HG03575 (cell line): ENCODE data around the gene RTP4.
"Not testable (repeated sequence)": the region's sequence is repeated elsewhere in the genome, so short reads cannot be mapped to it uniquely, and the experiment has no call there.

Experiments
- ATAC-seq: cut with Tn5 transposase; IDR thresholded peaks from one replicate; pipeline ENCODE4 v1.9.1; 2021; ENCODE audit not compliant: unreplicated experiment, insufficient number of reproducible peaks, low FRiP score; ENCODE audit errors: extremely low read depth

Gene RTP4

GRCh38 chr3:187361835-187362234 lies 6.3 kb upstream of the RTP4 start:
- no peak for ATAC-seq

- no peak for ATAC-seq
These were observed 553 bp upstream of the RTP4 start for GRCh38 chr3:187367561-187368103.

GRCh38 chr3:187369089-187369447 lies 883 bp downstream of the RTP4 start:
- no peak for ATAC-seq

GRCh38 chr3:187370051-187370450 lies 1.9 kb downstream of the RTP4 start:
- ATAC-seq = no peak

- ATAC-seq = no peak
These were observed 7.4 kb downstream of the RTP4 start for GRCh38 chr3:187375581-187375980.

GRCh38 chr3:187377842-187378241 lies 9.7 kb downstream of the RTP4 start:
- ATAC-seq = no peak

- no peak for ATAC-seq
These were observed 14.5 kb downstream of the RTP4 start for GRCh38 chr3:187382609-187383151.

- ATAC-seq = no peak
These were observed 15.1 kb downstream of the RTP4 start for GRCh38 chr3:187383246-187383645.

- no peak for ATAC-seq
These were observed 17.1 kb downstream of the RTP4 start for GRCh38 chr3:187385296-187385695.

- ATAC-seq = no peak
These were observed 28.5 kb downstream of the RTP4 start for GRCh38 chr3:187396661-187397060.

GRCh38 chr3:187398955-187399354 lies 30.8 kb downstream of the RTP4 start:
- ATAC-seq = no peak

- ATAC-seq = no peak
These were observed 32.6 kb downstream of the RTP4 start for GRCh38 chr3:187400756-187401155.

- ATAC-seq = no peak
These were observed 33.7 kb downstream of the RTP4 start for GRCh38 chr3:187401856-187402255.

- ATAC-seq = no peak
These were observed 35.6 kb downstream of the RTP4 start for GRCh38 chr3:187403768-187404288.

- no peak for ATAC-seq
These were observed 38.7 kb downstream of the RTP4 start for GRCh38 chr3:187406927-187407326.

GRCh38 chr3:187411991-187412781 lies 44.0 kb downstream of the RTP4 start:
- not testable (repeated sequence) for ATAC-seq
